NCI-H524 (cell line): ENCODE results near the gene MAX.
A peak's percentile ranks its signal among the peaks of the same experiment; 100 is the strongest.

Source experiments
- DNase-seq, 2 experiments: peaks; one replicate each; lab custom pipeline; 2025; lab: John Stamatoyannopoulos, UW

MAX gene, protein sequence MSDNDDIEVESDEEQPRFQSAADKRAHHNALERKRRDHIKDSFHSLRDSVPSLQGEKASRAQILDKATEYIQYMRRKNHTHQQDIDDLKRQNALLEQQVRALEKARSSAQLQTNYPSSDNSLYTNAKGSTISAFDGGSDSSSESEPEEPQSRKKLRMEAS

DNA sequence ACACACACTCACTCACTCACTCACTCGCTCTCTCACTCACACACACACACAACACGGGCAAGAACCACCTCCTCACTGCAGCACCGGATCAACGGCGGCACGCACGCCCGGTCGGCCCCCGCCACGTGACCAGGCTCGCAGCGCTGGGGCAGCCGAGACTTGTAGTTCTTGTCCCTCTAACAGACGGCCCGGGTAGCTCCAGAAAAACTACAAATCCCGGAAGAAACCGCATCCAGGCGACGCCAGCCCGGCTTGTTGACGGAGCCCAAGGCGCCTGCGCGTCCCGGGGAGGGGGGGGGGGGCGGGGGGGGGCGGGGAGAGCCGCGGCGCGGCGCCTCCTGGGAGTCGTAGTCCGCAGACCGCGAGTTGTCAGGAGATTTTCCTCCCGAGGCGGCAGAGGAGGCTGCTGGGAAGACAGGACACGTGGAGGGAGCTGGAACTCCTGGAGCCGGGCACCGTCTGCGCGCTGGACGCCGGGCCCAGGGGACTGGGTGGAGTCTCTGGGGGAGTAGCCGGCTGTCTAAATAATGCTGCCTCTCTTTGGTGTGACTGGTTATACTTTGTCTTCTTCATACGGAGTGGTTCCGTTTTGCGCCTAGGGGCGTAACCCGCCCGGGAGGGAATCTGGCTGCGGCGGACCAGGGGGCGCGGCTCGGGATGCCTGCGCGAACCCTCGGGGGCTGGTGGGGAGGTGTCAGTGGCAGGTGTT is at the start of gene MAX:
MAX (minus strand) TSS at position 77 of the 709 bp plus-strand sequence. CDS start 178 bp downstream, outside the sequence.
- peak; percentile 100 for DNase-seq

DNA sequence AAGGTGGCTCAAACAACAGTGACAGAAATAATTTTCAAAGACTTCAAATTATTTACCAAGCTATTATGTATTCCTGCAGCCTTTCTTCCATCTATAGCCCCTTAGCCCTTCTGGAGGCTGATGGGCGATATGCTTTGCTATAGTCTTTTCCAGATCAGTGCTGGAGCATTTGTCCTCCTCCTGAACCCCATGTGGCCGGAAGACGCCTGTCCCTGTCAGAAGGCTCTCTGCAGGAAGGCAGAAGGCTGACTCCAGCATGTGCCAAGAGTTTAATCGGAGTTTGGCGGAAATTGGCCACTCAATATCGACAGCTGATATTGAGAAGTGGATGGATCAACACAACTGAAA is 49.3 kb upstream of the MAX start:
- DNase-seq = no peak

DNA sequence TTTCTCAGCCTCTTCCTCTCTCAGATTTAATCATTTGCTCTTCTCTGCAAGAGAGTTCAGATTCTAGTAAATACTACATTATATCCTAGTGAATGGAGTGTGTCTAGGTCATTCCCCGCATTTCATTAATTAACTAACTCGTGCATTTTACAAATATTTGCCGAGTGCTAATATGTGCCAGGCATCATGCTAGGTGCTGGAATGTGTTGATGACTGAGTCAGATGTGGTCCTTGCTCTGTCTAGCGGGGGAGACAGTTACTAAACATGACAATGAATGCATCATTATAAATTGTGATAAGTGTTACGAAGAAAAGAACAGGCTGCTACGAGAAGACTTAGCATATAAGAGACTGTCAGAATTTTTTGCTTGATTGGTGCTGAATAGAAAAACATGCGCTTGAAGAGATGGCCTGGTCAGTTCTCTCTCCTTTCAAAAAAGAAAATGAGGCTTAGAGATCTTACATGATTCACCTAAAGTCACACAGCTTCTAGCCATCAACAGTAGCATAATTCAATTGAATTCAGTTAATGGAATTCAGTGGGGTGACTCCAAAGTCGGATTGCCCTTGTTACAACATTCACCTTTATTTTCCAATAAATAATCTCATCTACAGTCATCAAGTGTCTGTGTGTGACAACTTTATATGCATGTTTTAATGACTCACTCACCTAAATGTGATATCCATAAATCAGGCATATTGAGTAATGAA is 48.7 kb upstream of the MAX start:
- no peak for DNase-seq

DNA sequence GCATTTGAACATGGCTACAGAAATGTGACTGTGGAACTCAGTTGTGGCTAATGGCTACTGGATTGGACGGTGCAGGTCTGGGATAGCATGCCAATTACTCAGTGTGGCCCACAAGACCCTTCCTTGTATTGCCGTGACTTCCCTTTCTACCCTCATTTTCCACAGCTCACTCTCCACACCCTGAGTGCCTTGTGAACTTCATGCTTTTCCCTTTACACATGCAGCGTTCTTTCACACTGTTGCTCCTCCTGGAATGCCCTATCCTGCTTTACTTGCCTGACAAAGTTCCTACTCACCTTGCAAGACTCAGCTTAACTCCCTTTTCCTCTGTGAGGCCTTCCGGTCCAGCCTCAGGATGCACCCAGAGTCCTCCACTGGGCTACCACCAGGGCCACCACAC is 46.8 kb upstream of the MAX start:
- DNase-seq = no peak

DNA sequence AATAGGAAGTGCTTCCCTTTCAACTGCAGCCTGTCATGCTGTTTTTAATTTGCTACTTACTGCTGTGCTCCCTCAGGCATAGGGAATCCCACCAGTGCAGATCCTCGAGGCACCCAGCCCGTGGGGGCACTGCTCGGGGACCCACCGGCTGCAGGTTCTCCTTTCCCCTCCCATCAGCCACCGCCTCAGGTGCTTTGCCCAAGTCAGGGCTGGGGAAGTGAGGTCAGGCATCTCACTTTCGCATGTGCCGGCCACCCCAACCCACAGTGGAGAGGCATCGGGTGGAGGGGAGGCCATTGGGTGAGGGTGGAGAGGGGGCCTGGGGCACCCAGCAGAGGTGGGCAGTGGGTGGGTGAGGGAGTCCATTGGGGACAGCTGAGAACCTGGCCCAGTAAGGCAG is 41.9 kb upstream of the MAX start:
- no peak for DNase-seq

DNA sequence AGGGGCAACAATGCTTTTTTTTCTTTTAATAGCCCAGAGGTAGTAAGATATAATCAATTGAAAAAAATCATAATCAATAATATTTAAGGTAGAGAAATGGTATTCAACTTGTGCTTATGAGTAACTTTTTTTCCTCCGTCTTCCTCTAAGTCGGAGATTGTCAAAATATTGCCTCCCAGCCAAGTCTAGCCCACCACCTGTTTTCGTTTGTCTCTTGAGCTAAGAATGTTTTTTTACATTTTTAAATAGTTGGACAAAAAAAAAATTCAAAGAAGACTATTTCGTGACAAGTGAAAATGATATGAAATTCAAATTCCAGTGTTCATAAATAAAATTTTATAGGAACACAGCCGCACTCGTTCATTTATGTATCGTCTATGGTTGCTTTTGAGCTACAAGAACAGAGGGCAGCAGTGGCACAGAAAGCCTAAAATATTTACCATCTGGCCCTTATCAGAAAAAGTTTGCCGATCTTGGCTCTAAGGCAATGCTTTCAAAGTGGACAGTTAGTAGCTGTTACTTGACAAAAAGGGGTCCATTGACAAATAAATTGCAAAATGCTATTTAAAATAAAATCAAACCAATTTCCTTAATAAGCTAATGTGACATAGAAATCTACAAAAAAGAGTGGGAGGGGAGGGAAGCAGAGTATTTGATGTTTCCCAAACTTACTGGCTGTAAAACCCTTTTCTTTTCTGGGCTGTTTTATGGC is 40.8 kb upstream of the MAX start:
- no peak for DNase-seq

DNA sequence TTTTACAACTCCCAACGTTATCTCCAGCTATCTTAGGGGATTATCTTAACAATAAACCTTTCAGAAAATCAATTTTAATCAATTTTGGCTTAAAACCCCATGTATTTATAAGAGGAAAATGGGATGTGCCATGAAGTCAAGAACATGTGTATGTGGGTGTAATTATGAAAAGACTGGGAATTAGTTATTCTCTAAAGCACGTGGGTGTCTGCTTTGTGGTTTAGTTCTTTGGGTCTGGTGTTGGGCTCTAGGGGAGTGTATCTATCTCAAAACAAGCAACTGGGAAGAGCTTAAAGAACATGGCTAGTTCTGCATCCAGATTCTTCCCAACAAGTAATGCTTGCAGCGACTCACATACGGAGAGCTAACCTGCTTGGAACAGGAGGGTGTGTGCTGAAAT is 40.1 kb upstream of the MAX start:
- no peak for DNase-seq

DNA sequence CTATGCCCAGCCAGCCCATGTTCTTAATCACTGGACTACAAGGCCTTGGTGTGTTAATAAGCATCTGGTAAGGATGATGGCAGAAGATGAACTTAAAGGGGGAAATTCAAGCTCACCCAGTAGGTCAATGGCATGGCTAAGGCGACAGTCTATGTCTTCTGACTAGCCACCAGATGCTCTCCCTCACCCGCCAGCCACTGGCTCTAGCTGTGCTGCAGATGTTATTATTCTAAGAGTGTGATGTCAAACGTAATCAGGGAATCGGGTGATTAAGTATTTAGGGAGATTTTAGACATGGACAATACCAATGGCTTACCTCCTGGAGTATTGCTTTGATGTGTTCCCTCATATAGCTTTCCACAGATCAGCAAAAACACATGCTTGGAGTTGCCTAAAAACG is 39.2 kb upstream of the MAX start:
- DNase-seq = peak in 1 of 2 experiments; percentile 64

DNA sequence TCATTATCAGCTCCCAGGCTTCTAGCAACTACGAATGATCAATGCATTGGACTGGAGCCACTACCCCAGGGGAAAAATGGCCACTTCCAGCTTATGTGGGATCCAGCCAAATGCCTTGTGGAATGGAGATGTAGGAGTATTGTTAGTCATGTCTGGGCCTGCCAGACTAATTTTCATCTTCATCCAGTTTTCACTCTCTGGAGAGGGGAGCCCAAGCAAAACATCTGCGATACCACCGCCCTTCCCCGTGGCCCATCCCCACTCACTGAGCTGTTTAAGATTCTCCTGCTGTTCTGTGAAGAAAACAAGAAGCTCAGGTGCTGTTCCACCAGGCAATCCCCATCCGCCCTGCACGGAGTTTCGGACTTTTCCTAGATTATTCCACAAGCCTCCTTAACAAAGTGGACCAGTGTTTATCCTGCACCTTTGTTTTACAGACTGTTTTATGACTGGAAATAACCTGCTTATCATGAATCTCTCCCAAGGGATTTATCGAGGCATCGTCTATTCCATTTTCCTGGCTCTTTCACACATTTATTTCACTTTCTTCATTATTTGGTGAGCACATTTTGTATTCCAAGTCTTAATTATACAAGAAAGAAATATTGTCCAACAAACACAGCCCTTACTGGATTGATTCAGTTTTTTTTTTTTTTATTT is 35.5 kb upstream of the MAX start:
- peak in 1 of 2 experiments; percentile 57 for DNase-seq

DNA sequence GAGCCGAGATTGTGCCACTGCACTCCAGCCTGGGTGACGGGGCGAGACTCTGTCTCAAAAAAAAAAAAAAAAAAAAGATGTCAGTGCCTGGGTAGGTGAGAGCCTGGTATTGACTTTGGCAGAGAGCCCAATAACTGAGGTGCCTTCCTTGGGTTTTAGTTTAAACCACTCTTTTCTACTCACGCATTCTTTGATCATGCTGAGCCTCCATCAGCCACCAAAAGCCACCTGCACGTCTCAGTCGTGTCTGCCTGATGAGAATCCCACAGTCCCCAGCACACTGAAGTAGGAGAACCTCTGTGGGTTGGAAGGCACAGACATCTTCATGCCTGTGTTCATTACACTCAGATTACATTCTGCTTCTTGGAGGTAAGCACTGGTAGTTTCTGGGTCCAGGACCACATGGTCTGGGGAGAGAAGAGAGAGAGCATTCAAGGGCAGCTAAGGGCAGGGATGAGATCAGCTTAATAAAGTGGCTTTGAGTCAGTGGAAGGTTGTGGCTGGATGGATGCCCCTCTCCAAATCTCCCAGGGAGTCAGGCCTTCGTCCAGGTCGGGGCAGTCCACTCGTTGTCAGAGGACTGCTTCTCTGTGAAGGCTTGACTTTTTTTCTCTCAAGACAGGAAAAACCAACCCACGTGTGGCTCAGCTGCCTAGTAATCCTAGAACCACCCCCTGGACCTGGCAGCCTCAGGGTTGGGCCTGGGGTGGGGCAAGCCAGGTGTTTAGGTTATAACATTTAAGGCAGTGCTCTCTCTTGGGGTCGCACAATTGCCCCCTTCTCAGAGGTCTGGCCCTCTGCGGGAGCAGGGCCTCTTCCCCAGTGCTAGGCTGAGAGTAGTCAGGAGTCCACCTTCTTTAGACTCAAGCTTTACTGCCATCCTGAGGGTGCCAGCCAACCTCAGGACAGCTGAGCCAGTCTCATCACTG is 32.6 kb upstream of the MAX start:
- DNase-seq = no peak

DNA sequence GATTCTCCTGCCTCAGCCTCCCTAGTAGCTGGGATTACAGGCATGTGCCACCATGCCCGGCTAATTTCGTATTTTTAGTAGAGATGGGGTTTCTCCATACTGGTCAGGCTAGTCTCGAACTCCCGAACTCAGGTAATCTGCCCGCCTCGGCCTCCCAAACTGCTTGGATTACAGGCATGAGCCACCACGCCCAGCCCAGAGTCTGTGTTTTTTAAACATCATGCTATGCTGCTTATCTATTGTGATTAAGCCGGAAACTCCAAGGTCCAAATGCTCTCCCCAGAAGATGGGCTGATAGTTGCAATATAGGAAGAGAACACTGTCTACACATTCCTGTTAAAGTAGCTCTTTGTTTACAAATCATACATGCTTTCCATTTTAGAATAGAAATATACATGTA is 30.5 kb upstream of the MAX start:
- no peak for DNase-seq

DNA sequence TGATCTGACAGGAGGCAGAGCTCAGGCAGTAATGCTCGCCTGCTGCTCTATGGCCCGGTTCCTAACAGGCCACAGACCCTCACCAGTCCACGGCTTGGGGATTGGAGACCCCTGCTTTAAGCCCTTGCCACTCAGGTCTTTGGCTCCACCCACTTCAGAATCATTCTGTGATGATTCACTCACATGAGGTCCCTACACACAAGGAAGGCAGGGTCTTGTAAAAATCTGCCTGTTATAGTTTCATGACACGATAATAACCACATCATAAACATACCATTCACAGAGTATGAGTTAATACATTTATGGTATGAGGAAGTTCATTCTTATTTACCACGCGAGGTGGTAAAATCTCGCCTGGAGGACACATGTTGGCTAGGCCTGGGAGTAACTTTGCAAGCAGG is 29.0 kb upstream of the MAX start:
- DNase-seq = no peak

DNA sequence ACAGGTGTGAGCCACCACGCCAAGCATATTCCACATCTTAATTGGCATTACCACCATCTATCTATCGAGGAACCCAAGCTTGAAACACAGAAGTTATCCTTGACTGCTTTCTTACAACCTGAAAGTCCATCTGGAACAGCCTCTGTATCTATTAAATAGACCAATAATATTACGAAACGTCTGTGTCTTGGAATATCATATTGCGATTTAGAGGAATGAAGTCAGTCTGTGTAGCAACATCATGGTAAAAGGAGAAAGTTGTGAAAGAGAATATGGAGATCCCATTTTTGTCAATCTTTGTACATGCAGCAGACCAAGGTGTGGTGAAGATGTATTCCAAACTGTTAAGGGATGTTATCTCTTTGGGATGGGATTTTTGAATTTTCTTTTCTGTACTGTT is 25.8 kb upstream of the MAX start:
- DNase-seq = no peak

DNA sequence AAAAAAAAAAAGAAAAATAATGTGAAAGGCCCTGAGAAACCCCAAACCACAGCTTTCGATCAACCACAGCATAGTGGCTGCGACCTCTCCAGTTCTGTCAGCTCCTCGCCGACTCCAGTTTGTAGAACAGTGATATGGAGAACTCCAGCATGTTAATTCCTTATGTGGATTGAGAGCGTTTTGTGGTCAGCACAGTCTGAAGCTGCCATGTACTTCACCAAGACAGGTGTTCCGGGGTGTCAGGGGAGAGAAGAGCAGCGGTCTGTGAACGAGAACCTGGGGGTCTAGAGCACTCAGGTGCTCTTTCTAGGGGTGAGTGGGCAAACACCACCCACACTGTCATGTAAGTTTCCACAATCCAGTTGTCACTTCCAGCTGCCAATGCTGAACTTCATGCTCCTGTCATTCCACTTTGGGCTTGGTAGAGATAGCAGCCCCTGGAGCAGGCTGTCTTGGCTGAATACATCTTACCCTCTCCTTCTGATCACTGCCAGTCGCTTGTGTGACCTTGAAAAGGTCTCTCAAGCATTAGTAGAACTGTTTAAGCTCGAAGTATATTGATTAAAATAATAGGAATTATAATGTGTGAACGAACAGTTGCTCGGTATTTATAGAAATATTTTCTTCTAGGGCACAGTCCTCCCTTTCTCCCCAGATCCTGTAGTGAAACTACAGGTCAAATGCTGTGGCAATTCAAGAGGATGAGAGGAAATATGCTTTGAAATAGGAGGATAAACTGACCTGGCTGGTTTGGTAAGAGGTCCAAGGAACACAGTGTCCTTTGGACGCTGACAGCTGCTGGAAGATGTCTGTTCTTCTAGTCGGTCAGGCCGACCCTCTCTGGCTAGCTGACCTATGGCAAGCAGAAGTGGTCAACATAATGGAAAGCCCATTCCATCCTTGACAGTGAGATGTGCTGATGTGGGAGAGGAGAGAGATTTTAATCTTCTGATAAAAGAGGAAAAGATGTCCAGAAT is 15.7 kb upstream of the MAX start:
- no peak for DNase-seq

DNA sequence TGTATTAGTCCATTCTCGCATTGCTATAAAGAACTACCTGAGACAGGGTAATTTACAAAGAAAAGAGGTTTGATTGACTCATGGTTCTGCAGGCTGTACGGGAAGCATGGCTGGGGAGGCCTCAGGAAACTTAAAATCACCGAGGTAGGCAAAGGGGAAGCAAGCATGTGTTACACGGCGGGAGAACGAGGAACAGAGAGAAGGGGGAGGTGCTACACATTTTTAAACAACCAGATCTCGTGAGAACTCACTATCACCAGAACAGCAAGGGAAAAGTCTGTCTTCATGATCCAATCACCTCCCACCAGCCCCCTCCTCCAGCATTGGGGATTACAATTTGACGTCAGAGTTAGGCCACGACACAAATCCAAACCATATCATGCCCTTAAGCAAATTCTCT is 13.3 kb upstream of the MAX start:
- DNase-seq = no peak

DNA sequence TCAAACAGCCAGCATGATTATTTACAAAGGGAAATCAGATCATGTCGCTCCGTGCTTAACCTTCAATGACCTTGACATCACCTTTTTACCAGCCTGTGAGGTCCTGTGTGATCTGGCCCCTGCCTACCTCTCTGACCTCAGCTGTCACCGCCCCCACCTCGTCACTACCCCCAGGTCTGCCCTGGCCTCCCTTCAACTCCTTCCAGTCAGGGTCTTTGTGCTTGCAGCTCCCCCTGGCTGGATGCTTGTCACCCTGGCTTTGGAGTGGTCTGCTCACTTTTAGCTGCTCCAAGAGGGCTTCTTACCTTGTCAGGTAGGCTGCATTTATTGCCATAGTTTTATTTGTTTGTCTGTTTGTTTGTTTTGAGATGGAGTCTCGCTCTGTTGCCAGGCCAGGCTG is 8.2 kb upstream of the MAX start:
- no peak for DNase-seq

DNA sequence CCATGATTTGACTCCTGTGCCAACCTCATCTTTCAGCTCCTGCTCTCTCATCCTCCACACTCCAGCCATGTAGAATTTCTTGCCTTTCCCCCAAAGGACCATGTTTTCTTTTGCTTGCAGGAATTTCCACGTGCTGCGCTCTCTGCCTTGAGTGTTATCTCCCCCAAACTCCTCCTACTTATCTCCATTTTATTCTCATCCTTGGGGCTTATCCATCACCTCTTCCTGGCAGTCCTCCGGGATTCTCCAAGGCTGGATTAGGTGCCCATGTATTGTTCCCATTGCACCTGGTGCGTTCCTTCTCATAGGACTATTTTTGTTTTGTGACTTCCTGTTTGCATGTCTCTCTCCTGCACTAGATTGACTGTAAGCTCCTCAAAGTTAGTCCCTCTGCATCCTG is 7.0 kb upstream of the MAX start:
- no peak for DNase-seq

DNA sequence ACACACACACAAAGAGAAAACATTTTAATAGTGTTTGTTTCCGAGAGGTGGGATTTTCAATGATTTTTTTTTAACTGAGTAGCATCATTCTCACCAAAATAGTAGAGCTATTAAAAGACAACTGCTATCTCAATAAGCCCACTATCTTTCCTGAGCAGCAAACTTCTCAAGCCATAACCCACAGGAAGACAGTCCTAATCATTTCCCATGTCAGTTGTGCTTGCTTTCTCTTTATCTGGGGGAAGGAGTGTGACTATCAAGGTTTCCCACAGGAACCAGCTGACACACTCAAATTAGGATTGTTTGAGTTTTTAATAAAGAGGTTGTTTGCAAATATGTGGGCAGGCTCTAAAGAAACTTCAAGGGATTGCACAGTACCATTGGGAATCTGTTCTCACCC is 4.9 kb upstream of the MAX start:
- no peak for DNase-seq

DNA sequence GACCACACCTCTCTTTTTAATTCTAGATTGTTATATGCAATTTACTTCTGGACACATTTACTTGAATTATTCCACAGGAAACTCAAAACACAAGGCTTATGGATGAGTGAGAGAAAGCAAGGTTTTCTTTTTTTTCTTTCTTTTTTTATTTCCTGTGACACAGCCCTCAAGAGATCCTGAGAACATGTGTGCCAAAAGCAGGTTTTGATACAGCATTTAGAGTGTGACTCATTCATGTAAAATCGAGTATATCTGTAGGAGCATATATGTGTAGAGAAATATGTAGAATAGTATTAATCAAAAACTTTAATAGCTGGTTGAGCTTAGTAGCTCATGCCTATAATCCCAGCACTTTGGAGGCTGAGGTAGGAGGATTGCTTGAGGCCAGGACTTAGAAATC is 4.4 kb upstream of the MAX start:
- no peak for DNase-seq

DNA sequence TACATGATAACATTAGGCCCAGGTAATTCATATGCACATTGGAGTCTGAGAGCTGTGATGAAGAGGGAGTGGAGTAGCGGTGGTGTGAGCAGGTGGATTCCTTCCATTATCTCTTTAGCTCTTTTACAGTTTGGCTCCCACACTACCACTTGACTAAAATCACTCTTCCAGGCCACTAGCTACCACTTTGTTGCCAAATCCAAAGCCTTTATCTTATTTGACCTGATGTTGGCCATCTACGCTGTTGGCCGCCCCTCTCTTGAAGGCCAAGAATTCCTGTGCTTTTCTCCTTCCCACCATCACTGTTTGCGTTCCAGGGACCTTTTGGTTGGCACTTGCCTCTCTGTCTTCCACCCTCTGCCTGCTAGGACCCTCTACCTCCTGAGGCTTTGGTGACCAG is 4.0 kb upstream of the MAX start:
- no peak for DNase-seq
